Glomerular visceral epithelial cell (primary cell): ENCODE measurements around the gene MGAT5B.
A peak's percentile ranks its signal among the peaks of the same experiment; 100 is the strongest.
"Not testable (repeated sequence)": the region's sequence is repeated elsewhere in the genome, so short reads cannot be mapped to it uniquely, and the experiment has no call there.

ENCODE experiments used
- DNase-seq: peaks from one replicate; pipeline ENCODE4 v3.0.0-alpha.2; 2016; ENCODE audit errors: extremely low spot score

MGAT5B gene

GRCh38 chr17:76847031-76847430 is 21.2 kb upstream of the MGAT5B start:
- no peak for DNase-seq

GRCh38 chr17:76848670-76849069 is 19.5 kb upstream of the MGAT5B start:
- DNase-seq, result no peak

GRCh38 chr17:76849160-76849559 is 19.0 kb upstream of the MGAT5B start:
- not testable (repeated sequence) for DNase-seq

GRCh38 chr17:76852843-76853242 is 15.4 kb upstream of the MGAT5B start:
- no peak for DNase-seq

GRCh38 chr17:76855105-76855504 is 13.1 kb upstream of the MGAT5B start:
- DNase-seq, result no peak

- DNase-seq, result no peak
Observed at GRCh38 chr17:76862079-76862478, 6.1 kb upstream of the MGAT5B start.

GRCh38 chr17:76862494-76862893 is 5.7 kb upstream of the MGAT5B start:
- DNase-seq, result no peak

- DNase-seq, result no peak
Observed at GRCh38 chr17:76864024-76864423, 4.2 kb upstream of the MGAT5B start.

- DNase-seq, result no peak
Observed at GRCh38 chr17:76865174-76865573, 3.0 kb upstream of the MGAT5B start.

- no peak for DNase-seq
Observed at GRCh38 chr17:76866203-76866602, 2.0 kb upstream of the MGAT5B start.

- peak; percentile 64 for DNase-seq
Observed at GRCh38 chr17:76866774-76867577, 1.2 kb upstream of the MGAT5B start.

- DNase-seq, result peak; percentile 47
Observed at GRCh38 chr17:76867578-76868175, 527 bp upstream of the MGAT5B start.

GRCh38 chr17:76868669-76869495 is 678 bp downstream of the MGAT5B start:
- no peak for DNase-seq

GRCh38 chr17:76869496-76870376 is 1.5 kb downstream of the MGAT5B start:
- DNase-seq, result no peak

GRCh38 chr17:76870377-76870714 is 2.1 kb downstream of the MGAT5B start:
- no peak for DNase-seq

- DNase-seq, result no peak
Observed at GRCh38 chr17:76871668-76872067, 3.5 kb downstream of the MGAT5B start.

GRCh38 chr17:76872221-76872873 is 4.1 kb downstream of the MGAT5B start:
- peak; percentile 94 for DNase-seq

- DNase-seq, result no peak
Observed at GRCh38 chr17:76872874-76873221, 4.6 kb downstream of the MGAT5B start.

- DNase-seq, result no peak
Observed at GRCh38 chr17:76873856-76874255, 5.7 kb downstream of the MGAT5B start.

- DNase-seq, result no peak
Observed at GRCh38 chr17:76877437-76877836, 9.2 kb downstream of the MGAT5B start.

- DNase-seq, result no peak
Observed at GRCh38 chr17:76878568-76878967, 10.4 kb downstream of the MGAT5B start.
